ENCODE measurements around the gene PMP22.

The PMP22 gene

DNA sequence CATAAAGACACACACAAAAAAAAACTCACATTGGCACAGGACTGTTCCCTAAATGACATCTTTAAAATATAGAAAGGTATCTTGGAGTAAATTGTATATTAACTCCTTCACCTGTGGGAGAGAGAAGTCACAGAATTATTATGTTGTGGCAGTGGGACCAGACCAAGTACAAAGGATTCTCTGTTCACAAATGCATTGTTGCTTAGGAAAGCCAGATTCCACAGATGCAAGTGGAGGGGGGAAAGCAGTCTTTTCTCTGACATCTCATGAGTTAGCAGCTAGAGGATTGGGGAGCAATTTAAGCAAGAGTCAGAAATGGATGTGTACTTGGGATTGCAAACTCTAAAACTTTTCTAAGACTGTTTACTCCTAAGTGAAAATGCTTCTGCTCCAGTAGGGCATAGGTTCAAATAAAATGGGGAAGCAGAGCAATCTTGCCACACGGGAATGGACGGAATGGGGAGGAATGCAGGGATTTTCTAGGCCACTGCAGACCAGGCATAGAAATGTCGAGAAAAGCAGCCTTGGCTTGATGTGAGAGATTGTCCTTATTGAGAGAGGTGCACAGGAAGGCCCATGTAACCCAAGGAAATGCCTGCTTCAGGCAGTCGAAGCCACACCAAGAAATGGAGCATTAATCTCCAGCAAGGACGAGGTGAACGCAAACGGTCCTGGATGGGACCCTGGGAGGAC lies 4.1 kb upstream of the PMP22 start:
- H3F3A ChIP-seq (ENCODE audit: insufficient read depth, low read length): no peaks in the 10 kb centered on the region
- H3K79me2 ChIP-seq (ENCODE audit: low read length): no peaks in the 10 kb centered on the region
- no peak for TF ChIP-seq EZH2 (optimal IDR thresholded peaks at IDR 0.05; ENCODE audit: low read depth, low read length)
- TF ChIP-seq, protein P1, sequence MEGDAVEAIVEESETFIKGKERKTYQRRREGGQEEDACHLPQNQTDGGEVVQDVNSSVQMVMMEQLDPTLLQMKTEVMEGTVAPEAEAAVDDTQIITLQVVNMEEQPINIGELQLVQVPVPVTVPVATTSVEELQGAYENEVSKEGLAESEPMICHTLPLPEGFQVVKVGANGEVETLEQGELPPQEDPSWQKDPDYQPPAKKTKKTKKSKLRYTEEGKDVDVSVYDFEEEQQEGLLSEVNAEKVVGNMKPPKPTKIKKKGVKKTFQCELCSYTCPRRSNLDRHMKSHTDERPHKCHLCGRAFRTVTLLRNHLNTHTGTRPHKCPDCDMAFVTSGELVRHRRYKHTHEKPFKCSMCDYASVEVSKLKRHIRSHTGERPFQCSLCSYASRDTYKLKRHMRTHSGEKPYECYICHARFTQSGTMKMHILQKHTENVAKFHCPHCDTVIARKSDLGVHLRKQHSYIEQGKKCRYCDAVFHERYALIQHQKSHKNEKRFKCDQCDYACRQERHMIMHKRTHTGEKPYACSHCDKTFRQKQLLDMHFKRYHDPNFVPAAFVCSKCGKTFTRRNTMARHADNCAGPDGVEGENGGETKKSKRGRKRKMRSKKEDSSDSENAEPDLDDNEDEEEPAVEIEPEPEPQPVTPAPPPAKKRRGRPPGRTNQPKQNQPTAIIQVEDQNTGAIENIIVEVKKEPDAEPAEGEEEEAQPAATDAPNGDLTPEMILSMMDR (IDR thresholded peaks at IDR 0.05; ENCODE audit: low read length): no peak
- no peak for TF ChIP-seq EZH2phosphoT487 (IDR thresholded peaks at IDR 0.05; ENCODE audit: low read length)
- no peaks in the 10 kb centered on the region for H3K27me3 ChIP-seq (replicated peaks; ENCODE audit: insufficient read depth, low read length)
- H3K9me3 ChIP-seq (replicated peaks; ENCODE audit: insufficient read depth, low read length): no peaks in the 10 kb centered on the region
- no peaks in the 10 kb centered on the region for H3K4me1 ChIP-seq (ENCODE audit: low read length)
- no peak overlapping the region for H3K27ac ChIP-seq (ENCODE audit: low read length)
- H2AFZ ChIP-seq (ENCODE audit: low read length): no peak overlapping the region
- H3K9ac ChIP-seq (ENCODE audit: low read length): no peak overlapping the region
- H3K4me3 ChIP-seq (ENCODE audit: low read length): no peak overlapping the region
- no peak for DNase-seq
- no peaks in the 10 kb centered on the region for H3K36me3 ChIP-seq (replicated peaks; ENCODE audit: insufficient read depth, low read length)
- H4K20me1 ChIP-seq (ENCODE audit: insufficient read depth, low read length): no peaks in the 10 kb centered on the region
- no peak overlapping the region for H3K4me2 ChIP-seq (ENCODE audit: low read depth, low read length)
- H3K9me2 ChIP-seq (replicated peaks; ENCODE audit: insufficient read depth, low read length): no peaks in the 10 kb centered on the region

DNA sequence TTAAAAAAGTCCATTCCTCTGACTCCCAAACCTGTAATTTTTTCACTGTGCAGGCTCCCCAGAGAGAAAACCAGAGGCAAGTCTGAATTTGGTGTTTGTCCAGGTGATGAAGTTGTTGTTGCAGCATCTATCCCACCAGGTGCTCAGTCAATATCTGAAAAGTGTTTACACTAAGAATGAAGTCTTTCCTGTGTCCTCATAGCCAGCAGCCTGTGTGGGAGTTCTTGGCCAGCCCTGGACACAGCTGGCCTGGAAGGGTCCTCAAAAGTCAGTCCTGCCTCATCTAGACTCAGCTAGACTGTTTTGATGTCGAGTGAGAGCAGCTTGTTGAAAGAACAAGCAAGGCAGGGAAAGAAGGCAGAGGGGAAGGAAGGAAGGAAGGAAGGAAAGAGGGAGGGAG lies 3.3 kb upstream of the PMP22 start:
- H3K4me2 ChIP-seq (ENCODE audit: low read depth, low read length): no peak overlapping the region
- no peaks in the 10 kb centered on the region for H3K4me1 ChIP-seq (ENCODE audit: low read length)
- no peak overlapping the region for H3K27ac ChIP-seq (ENCODE audit: low read length)
- no peaks in the 10 kb centered on the region for H3K36me3 ChIP-seq (replicated peaks; ENCODE audit: insufficient read depth, low read length)
- H3K9me3 ChIP-seq (replicated peaks; ENCODE audit: insufficient read depth, low read length): no peaks in the 10 kb centered on the region
- no peak overlapping the region for H3K9ac ChIP-seq (ENCODE audit: low read length)
- H3K4me3 ChIP-seq (ENCODE audit: low read length): no peak overlapping the region
- TF ChIP-seq, protein P1 (IDR thresholded peaks at IDR 0.05; ENCODE audit: low read length): no peak
- TF ChIP-seq EZH2 (optimal IDR thresholded peaks at IDR 0.05; ENCODE audit: low read depth, low read length) (no peak), EZH2phosphoT487 (IDR thresholded peaks at IDR 0.05; ENCODE audit: low read length) (no peak)
- no peaks in the 10 kb centered on the region for H3K79me2 ChIP-seq (ENCODE audit: low read length)
- H3K27me3 ChIP-seq (replicated peaks; ENCODE audit: insufficient read depth, low read length): no peaks in the 10 kb centered on the region
- H3K9me2 ChIP-seq (replicated peaks; ENCODE audit: insufficient read depth, low read length): no peaks in the 10 kb centered on the region
- no peaks in the 10 kb centered on the region for H3F3A ChIP-seq (ENCODE audit: insufficient read depth, low read length)
- no peaks in the 10 kb centered on the region for H4K20me1 ChIP-seq (ENCODE audit: insufficient read depth, low read length)
- no peak for DNase-seq
- no peak overlapping the region for H2AFZ ChIP-seq (ENCODE audit: low read length)

DNA sequence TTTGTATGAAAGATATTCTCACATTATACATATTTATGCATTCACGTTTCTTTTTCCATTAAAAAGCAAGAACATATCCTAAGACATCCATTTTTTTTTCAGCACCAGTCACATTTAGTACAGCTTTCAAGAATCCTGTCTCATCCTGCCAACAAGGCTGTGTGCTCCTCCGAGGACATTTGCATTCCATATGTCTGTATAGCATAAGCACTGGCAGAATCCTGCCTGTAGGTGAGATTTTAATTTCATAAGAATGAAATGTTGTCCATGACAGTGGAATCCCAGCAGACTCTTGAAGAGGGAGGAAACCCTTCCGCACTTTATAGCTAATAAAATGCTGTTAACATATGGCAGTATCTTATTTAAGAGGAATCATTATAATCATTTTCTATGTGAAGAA lies 2.9 kb upstream of the PMP22 start:
- H2AFZ ChIP-seq (ENCODE audit: low read length): no peak overlapping the region
- no peaks in the 10 kb centered on the region for H3K9me2 ChIP-seq (replicated peaks; ENCODE audit: insufficient read depth, low read length)
- no peak for TF ChIP-seq EZH2 (optimal IDR thresholded peaks at IDR 0.05; ENCODE audit: low read depth, low read length)
- TF ChIP-seq, protein P1 (IDR thresholded peaks at IDR 0.05; ENCODE audit: low read length): no peak
- TF ChIP-seq EZH2phosphoT487 (IDR thresholded peaks at IDR 0.05; ENCODE audit: low read length): no peak
- H3K9ac ChIP-seq (ENCODE audit: low read length): no peak overlapping the region
- H3K27me3 ChIP-seq (replicated peaks; ENCODE audit: insufficient read depth, low read length): no peaks in the 10 kb centered on the region
- DNase-seq: no peak
- no peaks in the 10 kb centered on the region for H3F3A ChIP-seq (ENCODE audit: insufficient read depth, low read length)
- no peak overlapping the region for H3K4me2 ChIP-seq (ENCODE audit: low read depth, low read length)
- no peaks in the 10 kb centered on the region for H3K36me3 ChIP-seq (replicated peaks; ENCODE audit: insufficient read depth, low read length)
- H3K27ac ChIP-seq (ENCODE audit: low read length): no peak overlapping the region
- no peaks in the 10 kb centered on the region for H4K20me1 ChIP-seq (ENCODE audit: insufficient read depth, low read length)
- no peaks in the 10 kb centered on the region for H3K9me3 ChIP-seq (replicated peaks; ENCODE audit: insufficient read depth, low read length)
- no peak overlapping the region for H3K4me3 ChIP-seq (ENCODE audit: low read length)
- no peaks in the 10 kb centered on the region for H3K4me1 ChIP-seq (ENCODE audit: low read length)
- H3K79me2 ChIP-seq (ENCODE audit: low read length): no peaks in the 10 kb centered on the region

Data from MM.1S (cell line).